ENCODE results near the gene SPTBN5.

The SPTBN5 gene

GRCh38 chr15:41877631-41878354, 16.1 kb downstream of the SPTBN5 start:
- DNase-seq (ENCODE audit: low read depth in 2 of 2): no peak
- TF ChIP-seq CTCF (IDR thresholded peaks at IDR 0.05; ENCODE audit: low read depth, low read length): no peak
- H3K4me3 ChIP-seq (replicated peaks in 1 of 2; ENCODE audit: low read depth in 2 of 2, low read length in 2 of 2): no peak overlapping the region

GRCh38 chr15:41876689-41877088, 17.2 kb downstream of the SPTBN5 start:
- no peak for DNase-seq (ENCODE audit: low read depth in 2 of 2)
- no peak overlapping the region for H3K4me3 ChIP-seq (replicated peaks in 1 of 2; ENCODE audit: low read depth in 2 of 2, low read length in 2 of 2)
- TF ChIP-seq CTCF (IDR thresholded peaks at IDR 0.05; ENCODE audit: low read depth, low read length): no peak

DNA sequence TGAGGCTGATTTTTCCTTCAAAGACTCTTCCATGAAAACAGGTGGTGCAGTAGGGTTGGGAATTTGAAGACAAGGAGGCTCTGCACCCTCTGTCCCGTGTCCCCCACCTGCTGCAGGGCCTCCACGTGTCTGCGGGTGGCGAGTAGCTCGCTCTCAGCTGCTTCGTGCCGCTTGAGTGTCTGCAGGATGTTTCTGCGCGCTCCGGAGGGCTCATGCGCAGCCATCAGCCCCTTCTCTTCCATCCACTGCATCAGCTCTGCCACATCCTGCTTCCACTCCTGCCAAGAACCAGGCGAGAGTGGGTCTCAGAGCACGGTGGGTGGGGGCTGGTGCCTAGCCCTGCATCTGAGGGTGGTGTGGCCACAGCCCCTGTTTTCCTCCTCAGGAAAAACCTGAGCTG, 17.8 kb downstream of the SPTBN5 start:
- no peak for TF ChIP-seq CTCF (IDR thresholded peaks at IDR 0.05; ENCODE audit: low read depth, low read length)
- no peak overlapping the region for H3K4me3 ChIP-seq (replicated peaks in 1 of 2; ENCODE audit: low read depth in 2 of 2, low read length in 2 of 2)
- DNase-seq (ENCODE audit: low read depth in 2 of 2): no peak

GRCh38 chr15:41874736-41875135, 19.1 kb downstream of the SPTBN5 start:
- H3K4me3 ChIP-seq (replicated peaks in 1 of 2; ENCODE audit: low read depth in 2 of 2, low read length in 2 of 2): no peak overlapping the region
- TF ChIP-seq CTCF (IDR thresholded peaks at IDR 0.05; ENCODE audit: low read depth, low read length): no peak
- no peak for DNase-seq (ENCODE audit: low read depth in 2 of 2)

- no peak for TF ChIP-seq CTCF (IDR thresholded peaks at IDR 0.05; ENCODE audit: low read depth, low read length)
- H3K4me3 ChIP-seq (replicated peaks in 1 of 2; ENCODE audit: low read depth in 2 of 2, low read length in 2 of 2): no peak overlapping the region
Observed at GRCh38 chr15:41873711-41874110, 20.1 kb downstream of the SPTBN5 start.

GRCh38 chr15:41872166-41872747, 21.6 kb downstream of the SPTBN5 start:
- no peak overlapping the region for H3K4me3 ChIP-seq (replicated peaks in 1 of 2; ENCODE audit: low read depth in 2 of 2, low read length in 2 of 2)
- TF ChIP-seq CTCF (IDR thresholded peaks at IDR 0.05; ENCODE audit: low read depth, low read length): no peak
- DNase-seq (ENCODE audit: low read depth in 2 of 2): no peak

More at GRCh38 chr15:41873711-41874110, 20.1 kb downstream of the SPTBN5 start:
- no peak for DNase-seq (ENCODE audit: low read depth in 2 of 2)
